ENCODE measurements around the gene CENPB.

Gene CENPB

DNA sequence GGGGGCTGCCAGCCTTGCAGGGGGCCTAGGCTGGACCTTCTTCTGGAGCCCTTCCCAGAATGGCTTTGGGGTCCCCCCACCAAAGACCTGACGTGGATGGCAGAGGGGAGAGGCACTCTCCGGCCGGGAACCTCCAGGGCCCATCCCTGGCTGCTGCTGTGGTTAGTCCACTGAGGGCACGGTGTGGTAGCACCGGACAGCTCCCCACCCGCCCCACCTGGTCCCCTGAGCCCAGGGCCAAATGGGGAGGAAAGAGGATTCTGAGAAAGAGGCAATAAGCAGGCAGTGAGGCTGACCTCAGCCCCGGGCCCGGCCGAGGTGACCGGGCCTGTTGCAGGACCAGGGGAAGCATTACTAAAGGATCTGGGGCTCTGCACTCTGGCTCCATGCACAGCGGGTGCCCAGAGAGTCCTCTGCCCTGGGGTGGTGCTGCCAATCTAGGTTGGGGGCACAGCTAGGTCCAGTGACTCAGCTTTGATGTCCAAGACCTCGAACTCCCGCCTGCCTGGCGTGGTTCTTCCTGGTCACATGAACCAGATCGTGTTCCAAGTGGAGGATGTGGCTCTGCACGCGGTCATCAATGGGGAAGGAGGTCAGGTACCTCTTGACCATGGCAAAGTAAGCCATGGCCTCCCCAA is 2.2 kb downstream of the CENPB start:
- TF ChIP-seq, protein P1, sequence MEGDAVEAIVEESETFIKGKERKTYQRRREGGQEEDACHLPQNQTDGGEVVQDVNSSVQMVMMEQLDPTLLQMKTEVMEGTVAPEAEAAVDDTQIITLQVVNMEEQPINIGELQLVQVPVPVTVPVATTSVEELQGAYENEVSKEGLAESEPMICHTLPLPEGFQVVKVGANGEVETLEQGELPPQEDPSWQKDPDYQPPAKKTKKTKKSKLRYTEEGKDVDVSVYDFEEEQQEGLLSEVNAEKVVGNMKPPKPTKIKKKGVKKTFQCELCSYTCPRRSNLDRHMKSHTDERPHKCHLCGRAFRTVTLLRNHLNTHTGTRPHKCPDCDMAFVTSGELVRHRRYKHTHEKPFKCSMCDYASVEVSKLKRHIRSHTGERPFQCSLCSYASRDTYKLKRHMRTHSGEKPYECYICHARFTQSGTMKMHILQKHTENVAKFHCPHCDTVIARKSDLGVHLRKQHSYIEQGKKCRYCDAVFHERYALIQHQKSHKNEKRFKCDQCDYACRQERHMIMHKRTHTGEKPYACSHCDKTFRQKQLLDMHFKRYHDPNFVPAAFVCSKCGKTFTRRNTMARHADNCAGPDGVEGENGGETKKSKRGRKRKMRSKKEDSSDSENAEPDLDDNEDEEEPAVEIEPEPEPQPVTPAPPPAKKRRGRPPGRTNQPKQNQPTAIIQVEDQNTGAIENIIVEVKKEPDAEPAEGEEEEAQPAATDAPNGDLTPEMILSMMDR (IDR thresholded peaks at IDR 0.05; ENCODE audit: insufficient read depth, low read length, poor library complexity, severe bottlenecking), result no peak
- Histone ChIP-seq H3K4me3 (replicated peaks; ENCODE audit: low read depth, low read length) (no peak overlapping the region), H3K36me3 (ENCODE audit: control insufficient read depth, insufficient read depth, low read length) (peaks cover 2% of the 10 kb centered on the region), H3K27me3 (replicated peaks; ENCODE audit: control insufficient read depth, insufficient read depth, low read length) (no peaks in the 10 kb centered on the region)
- no peak for DNase-seq (ENCODE audit: extremely low read depth, insufficient read length)

DNA sequence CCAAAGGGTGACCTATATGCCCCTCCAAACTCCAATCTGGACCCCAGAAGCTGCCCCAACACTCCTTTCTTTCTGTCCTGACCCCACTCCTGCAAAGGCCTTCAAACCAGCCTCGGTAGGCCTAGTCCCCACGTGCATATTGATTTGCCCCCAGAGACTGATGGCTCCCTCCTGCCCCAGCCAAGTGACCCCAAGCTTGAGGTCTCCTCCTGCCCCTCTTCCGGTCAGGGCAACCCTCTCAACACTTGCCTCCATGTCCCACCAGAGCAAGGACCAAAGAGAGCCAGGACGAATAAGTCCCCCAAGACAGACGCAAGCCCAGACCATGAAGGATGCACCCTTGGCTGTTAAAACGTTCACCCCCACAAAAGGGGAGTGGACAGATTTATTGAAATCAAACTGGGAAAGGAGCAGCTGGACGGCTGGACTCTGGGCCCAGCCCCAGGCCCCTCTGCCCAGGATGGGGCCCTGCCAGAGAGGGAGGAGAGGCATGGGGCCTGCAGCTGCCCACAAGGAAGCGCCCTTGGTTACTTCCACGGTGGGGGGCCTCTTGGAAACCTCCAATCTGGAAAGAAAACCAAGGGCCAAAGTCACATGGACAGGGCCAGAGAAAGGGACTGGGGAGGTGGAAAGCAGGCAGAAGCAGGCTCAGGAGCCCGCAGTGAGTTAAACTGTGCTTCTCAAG is 2.9 kb downstream of the CENPB start:
- TF ChIP-seq, protein P1 (IDR thresholded peaks at IDR 0.05; ENCODE audit: insufficient read depth, low read length, poor library complexity, severe bottlenecking), result no peak
- Histone ChIP-seq H3K4me3 (replicated peaks; ENCODE audit: low read depth, low read length) (no peak overlapping the region), H3K36me3 (ENCODE audit: control insufficient read depth, insufficient read depth, low read length) (peaks cover 2% of the 10 kb centered on the region), H3K27me3 (replicated peaks; ENCODE audit: control insufficient read depth, insufficient read depth, low read length) (no peaks in the 10 kb centered on the region; the same call in 1 of the 2 replicates)
- DNase-seq (ENCODE audit: extremely low read depth, insufficient read length), result no peak

DNA sequence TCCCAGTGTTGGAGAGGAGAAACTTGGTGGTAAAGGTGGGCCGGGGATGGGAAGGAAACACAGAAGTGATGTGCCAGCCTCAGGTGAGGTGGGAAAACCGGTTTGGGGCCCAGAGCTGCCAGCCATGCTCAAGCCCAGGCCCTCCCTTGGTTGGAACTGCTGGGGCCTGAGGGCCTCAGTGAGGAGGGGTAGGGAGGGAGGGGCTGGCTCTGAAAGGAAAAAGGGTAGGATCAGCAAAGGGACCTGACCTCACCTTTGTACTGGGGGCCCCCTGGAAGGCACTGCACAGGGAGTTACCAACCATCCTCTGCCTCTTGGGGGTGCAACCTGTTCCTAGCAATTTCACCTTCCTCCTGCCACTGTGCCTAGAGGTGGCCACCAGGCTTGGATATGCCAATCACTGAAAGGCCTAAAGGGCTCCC is 3.5 kb downstream of the CENPB start:
- TF ChIP-seq, protein P1 (IDR thresholded peaks at IDR 0.05; ENCODE audit: insufficient read depth, low read length, poor library complexity, severe bottlenecking), result no peak
- Histone ChIP-seq H3K27me3 (replicated peaks; ENCODE audit: control insufficient read depth, insufficient read depth, low read length) (peaks cover 1% of the 10 kb centered on the region; the same call in 1 of the 2 replicates), H3K36me3 (ENCODE audit: control insufficient read depth, insufficient read depth, low read length) (peaks cover 2% of the 10 kb centered on the region), H3K4me3 (replicated peaks; ENCODE audit: low read depth, low read length) (no peak overlapping the region)
- no peak for DNase-seq (ENCODE audit: extremely low read depth, insufficient read length)

- TF ChIP-seq, protein P1 (IDR thresholded peaks at IDR 0.05; ENCODE audit: insufficient read depth, low read length, poor library complexity, severe bottlenecking), result no peak
Measured at GRCh38 chr20:3782597-3782996, 3.9 kb downstream of the CENPB start.

GRCh38 chr20:3781153-3781910 is 5.2 kb downstream of the CENPB start, which contains the start of gene SPEF1:
Gene SPEF1 (minus strand): TSS chr20:3781448. CDS start chr20:3781287, 161 bp downstream.
- TF ChIP-seq, protein P1 (IDR thresholded peaks at IDR 0.05; ENCODE audit: insufficient read depth, low read length, poor library complexity, severe bottlenecking), result peak; percentile 30
- H3K4me3 ChIP-seq (replicated peaks; ENCODE audit: low read depth, low read length), result peak within 1 kb of the TSS; percentile 51
- peaks cover 1% of the 10 kb centered on the region for H3K27me3 ChIP-seq (replicated peaks; ENCODE audit: control insufficient read depth, insufficient read depth, low read length)
- DNase-seq (ENCODE audit: extremely low read depth, insufficient read length), result no peak
- H3K36me3 ChIP-seq (ENCODE audit: control insufficient read depth, insufficient read depth, low read length), result peaks cover 2% of the 10 kb centered on the region

More at GRCh38 chr20:3782597-3782996, 3.9 kb downstream of the CENPB start:
- Histone ChIP-seq H3K4me3 (replicated peaks; ENCODE audit: low read depth, low read length) (no peak overlapping the region), H3K27me3 (replicated peaks; ENCODE audit: control insufficient read depth, insufficient read depth, low read length) (peaks cover 1% of the 10 kb centered on the region), H3K36me3 (ENCODE audit: control insufficient read depth, insufficient read depth, low read length) (peaks cover 2% of the 10 kb centered on the region)
- no peak for DNase-seq (ENCODE audit: extremely low read depth, insufficient read length)

Data from GM06990 (cell line).